ENCODE measurements around the gene TM9SF4.

TM9SF4 gene

DNA sequence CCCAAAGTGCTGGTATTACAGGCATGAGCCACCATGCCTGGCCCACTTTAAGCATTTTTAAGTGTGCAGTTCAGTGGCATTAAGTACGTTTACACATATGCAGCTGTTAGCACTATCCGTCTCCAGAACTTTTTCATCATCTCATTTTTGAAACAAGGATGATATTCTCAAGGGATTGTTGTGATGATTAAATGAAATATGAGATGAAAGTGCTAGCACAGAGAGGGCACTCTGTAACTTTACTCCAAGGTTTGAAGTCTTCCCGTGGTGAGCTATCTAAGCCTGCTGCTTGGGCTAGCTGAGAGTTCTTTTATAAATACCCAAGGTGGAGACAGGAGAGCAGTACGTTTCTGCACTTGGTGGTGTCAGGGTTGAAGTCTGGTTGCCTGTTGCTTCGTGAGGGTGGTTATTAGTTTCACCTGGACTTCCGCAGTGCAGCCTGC lies 6.6 kb downstream of the TM9SF4 start:
- TF ChIP-seq YY1 (IDR thresholded peaks at IDR 0.05; ENCODE audit: low read depth) (no peak), NFIC (IDR thresholded peaks at IDR 0.05) (no peak)

- TF ChIP-seq TEAD4 (IDR thresholded peaks at IDR 0.05) = no peak
- TF ChIP-seq ZBTB7A (IDR thresholded peaks at IDR 0.05; ENCODE audit: low read depth) = no peak
- TF ChIP-seq RAD21 (IDR thresholded peaks at IDR 0.05; ENCODE audit: low read depth) = no peak
- no peak for TF ChIP-seq NFIC (IDR thresholded peaks at IDR 0.05)
These were observed 10.2 kb downstream of the TM9SF4 start for GRCh38 chr20:32119734-32120133.

- TF ChIP-seq TEAD4 (IDR thresholded peaks at IDR 0.05) = no peak
- no peak for TF ChIP-seq ZBTB7A (IDR thresholded peaks at IDR 0.05; ENCODE audit: low read depth)
- TF ChIP-seq FOXM1 (IDR thresholded peaks at IDR 0.05; ENCODE audit: borderline replicate concordance, low read depth) = no peak
- no peak for TF ChIP-seq YY1 (IDR thresholded peaks at IDR 0.05; ENCODE audit: low read depth)
- TF ChIP-seq, protein P1, sequence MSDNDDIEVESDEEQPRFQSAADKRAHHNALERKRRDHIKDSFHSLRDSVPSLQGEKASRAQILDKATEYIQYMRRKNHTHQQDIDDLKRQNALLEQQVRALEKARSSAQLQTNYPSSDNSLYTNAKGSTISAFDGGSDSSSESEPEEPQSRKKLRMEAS (IDR thresholded peaks at IDR 0.05) = no peak
- no peak for TF ChIP-seq CEBPB (IDR thresholded peaks at IDR 0.05)
- TF ChIP-seq USF1 (IDR thresholded peaks at IDR 0.05) = no peak
- TF ChIP-seq NFIC (IDR thresholded peaks at IDR 0.05) = no peak
- TF ChIP-seq, protein P2, sequence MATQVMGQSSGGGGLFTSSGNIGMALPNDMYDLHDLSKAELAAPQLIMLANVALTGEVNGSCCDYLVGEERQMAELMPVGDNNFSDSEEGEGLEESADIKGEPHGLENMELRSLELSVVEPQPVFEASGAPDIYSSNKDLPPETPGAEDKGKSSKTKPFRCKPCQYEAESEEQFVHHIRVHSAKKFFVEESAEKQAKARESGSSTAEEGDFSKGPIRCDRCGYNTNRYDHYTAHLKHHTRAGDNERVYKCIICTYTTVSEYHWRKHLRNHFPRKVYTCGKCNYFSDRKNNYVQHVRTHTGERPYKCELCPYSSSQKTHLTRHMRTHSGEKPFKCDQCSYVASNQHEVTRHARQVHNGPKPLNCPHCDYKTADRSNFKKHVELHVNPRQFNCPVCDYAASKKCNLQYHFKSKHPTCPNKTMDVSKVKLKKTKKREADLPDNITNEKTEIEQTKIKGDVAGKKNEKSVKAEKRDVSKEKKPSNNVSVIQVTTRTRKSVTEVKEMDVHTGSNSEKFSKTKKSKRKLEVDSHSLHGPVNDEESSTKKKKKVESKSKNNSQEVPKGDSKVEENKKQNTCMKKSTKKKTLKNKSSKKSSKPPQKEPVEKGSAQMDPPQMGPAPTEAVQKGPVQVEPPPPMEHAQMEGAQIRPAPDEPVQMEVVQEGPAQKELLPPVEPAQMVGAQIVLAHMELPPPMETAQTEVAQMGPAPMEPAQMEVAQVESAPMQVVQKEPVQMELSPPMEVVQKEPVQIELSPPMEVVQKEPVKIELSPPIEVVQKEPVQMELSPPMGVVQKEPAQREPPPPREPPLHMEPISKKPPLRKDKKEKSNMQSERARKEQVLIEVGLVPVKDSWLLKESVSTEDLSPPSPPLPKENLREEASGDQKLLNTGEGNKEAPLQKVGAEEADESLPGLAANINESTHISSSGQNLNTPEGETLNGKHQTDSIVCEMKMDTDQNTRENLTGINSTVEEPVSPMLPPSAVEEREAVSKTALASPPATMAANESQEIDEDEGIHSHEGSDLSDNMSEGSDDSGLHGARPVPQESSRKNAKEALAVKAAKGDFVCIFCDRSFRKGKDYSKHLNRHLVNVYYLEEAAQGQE (IDR thresholded peaks at IDR 0.05; ENCODE audit: low read depth) = no peak
- TF ChIP-seq EGR1 (IDR thresholded peaks at IDR 0.05) = no peak
- TF ChIP-seq CREB1 (IDR thresholded peaks at IDR 0.05; ENCODE audit: low read depth) = no peak
- TF ChIP-seq EP300 (IDR thresholded peaks at IDR 0.05; ENCODE audit: borderline replicate concordance) = no peak
- TF ChIP-seq TCF12 (IDR thresholded peaks at IDR 0.05; ENCODE audit: low read depth) = no peak
- TF ChIP-seq RAD21 (IDR thresholded peaks at IDR 0.05; ENCODE audit: low read depth) = no peak
- no peak for TF ChIP-seq TAF1 (IDR thresholded peaks at IDR 0.05; ENCODE audit: low read depth)
These were observed 13.6 kb downstream of the TM9SF4 start for GRCh38 chr20:32123088-32123487.

DNA sequence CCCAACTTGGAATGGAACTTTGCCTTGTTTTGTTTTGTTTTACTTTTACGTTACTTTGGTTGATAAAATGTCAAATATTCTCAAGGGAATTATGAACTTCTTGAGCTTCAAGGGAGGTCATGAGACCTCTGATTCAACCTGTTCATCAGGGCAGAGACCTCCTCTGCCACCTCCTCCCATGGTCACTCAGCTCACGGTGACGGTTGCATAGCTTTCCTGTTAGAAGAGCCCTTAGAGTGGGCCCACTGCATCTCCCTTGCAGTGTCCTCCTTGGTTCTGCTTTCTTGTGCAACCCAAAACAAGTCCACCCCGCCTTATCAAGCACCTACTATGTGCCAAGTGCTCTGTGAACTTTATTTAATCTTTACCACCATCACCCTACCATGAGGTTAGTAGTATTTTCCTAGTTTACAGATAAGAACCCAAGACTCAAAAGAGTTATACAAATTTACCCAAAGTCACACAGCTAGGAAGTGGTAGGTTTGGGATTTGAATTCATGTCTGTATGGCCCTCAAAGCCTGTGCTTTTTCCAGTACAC lies 15.5 kb downstream of the TM9SF4 start:
- TF ChIP-seq, protein P2 (IDR thresholded peaks at IDR 0.05; ENCODE audit: low read depth) = no peak
- TF ChIP-seq ZBTB7A (IDR thresholded peaks at IDR 0.05; ENCODE audit: low read depth) = no peak
- TF ChIP-seq NFIC (IDR thresholded peaks at IDR 0.05) = no peak
- TF ChIP-seq YY1 (IDR thresholded peaks at IDR 0.05; ENCODE audit: low read depth) = no peak
- TF ChIP-seq USF1 (IDR thresholded peaks at IDR 0.05) = no peak
- no peak for TF ChIP-seq CEBPB (IDR thresholded peaks at IDR 0.05)
- TF ChIP-seq FOXM1 (IDR thresholded peaks at IDR 0.05; ENCODE audit: borderline replicate concordance, low read depth) = no peak
- TF ChIP-seq, protein P1 (IDR thresholded peaks at IDR 0.05) = no peak
- TF ChIP-seq EGR1 (IDR thresholded peaks at IDR 0.05) = no peak
- TF ChIP-seq RAD21 (IDR thresholded peaks at IDR 0.05; ENCODE audit: low read depth) = no peak
- TF ChIP-seq TAF1 (IDR thresholded peaks at IDR 0.05; ENCODE audit: low read depth) = no peak
- TF ChIP-seq TEAD4 (IDR thresholded peaks at IDR 0.05) = no peak

DNA sequence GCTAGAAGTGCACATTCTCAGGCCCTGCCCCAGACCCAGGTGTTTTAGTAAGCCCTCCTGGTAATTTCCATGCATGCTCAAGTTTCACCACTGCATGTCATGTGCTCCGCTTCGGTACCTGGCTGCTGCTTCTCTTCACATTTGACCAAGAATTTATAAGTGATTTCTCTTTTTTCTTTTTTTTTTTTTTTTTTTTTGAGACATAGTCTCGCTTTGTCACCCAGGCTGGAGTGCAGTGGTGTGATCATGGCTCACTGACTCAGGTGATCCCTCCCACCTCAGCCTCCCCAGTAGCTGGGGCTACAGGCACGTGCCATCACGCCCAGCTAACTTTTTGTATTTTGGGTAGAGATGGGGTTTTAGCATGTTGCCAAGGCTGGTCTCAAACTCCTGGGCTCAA lies 16.0 kb downstream of the TM9SF4 start:
- TF ChIP-seq ZBTB7A (IDR thresholded peaks at IDR 0.05; ENCODE audit: low read depth) = no peak
- TF ChIP-seq CEBPB (IDR thresholded peaks at IDR 0.05) = no peak
- TF ChIP-seq EGR1 (IDR thresholded peaks at IDR 0.05) = no peak
- no peak for TF ChIP-seq TCF12 (IDR thresholded peaks at IDR 0.05; ENCODE audit: low read depth)
- no peak for TF ChIP-seq TAF1 (IDR thresholded peaks at IDR 0.05; ENCODE audit: low read depth)
- no peak for TF ChIP-seq TEAD4 (IDR thresholded peaks at IDR 0.05)
- TF ChIP-seq, protein P1 (IDR thresholded peaks at IDR 0.05) = no peak
- TF ChIP-seq YY1 (IDR thresholded peaks at IDR 0.05; ENCODE audit: low read depth) = no peak
- no peak for TF ChIP-seq CREB1 (IDR thresholded peaks at IDR 0.05; ENCODE audit: low read depth)
- TF ChIP-seq EP300 (IDR thresholded peaks at IDR 0.05; ENCODE audit: borderline replicate concordance) = no peak
- no peak for TF ChIP-seq FOXM1 (IDR thresholded peaks at IDR 0.05; ENCODE audit: borderline replicate concordance, low read depth)
- no peak for TF ChIP-seq NFIC (IDR thresholded peaks at IDR 0.05)
- TF ChIP-seq, protein P2 (IDR thresholded peaks at IDR 0.05; ENCODE audit: low read depth) = no peak
- no peak for TF ChIP-seq USF1 (IDR thresholded peaks at IDR 0.05)

Measured in Ishikawa (cell line).